Chondrocyte (in vitro differentiated cells): ENCODE results near the gene PYGO1. TPM values are rescaled to one million over a fixed set of nuclear protein-coding genes. Genes with fewer than 3 reads are reported as not detected.
A peak's percentile ranks its signal among the peaks of the same experiment; 100 is the strongest.

Experiments used
- DNase-seq: peaks from one replicate; pipeline ENCODE4 v3.0.0; 2021; ENCODE audit warnings: mixed read lengths, low spot score
- H3K27ac Mint-ChIP-seq: one replicate; pipeline ENCODE4 v1.8.0; 2021; ENCODE audit warnings: mild to moderate bottlenecking, moderate library complexity, mixed read lengths; ENCODE audit not compliant: unreplicated experiment
- H3K27me3 Mint-ChIP-seq: 2 replicates; pipeline ENCODE4 v1.8.0; 2021; ENCODE audit warnings: low read depth, mixed read lengths
- H3K36me3 Mint-ChIP-seq: 2 replicates; pipeline ENCODE4 v1.8.0; 2021; ENCODE audit warnings: low read depth, mixed read lengths
- H3K4me1 Mint-ChIP-seq: 2 replicates; pipeline ENCODE4 v1.8.0; 2021; ENCODE audit warnings: low read depth, mild to moderate bottlenecking, mixed read lengths
- H3K4me3 Mint-ChIP-seq: one replicate; pipeline ENCODE4 v1.8.0; 2021; ENCODE audit warnings: mild to moderate bottlenecking, moderate library complexity, mixed read lengths; ENCODE audit not compliant: unreplicated experiment
- H3K9me3 Mint-ChIP-seq: 2 replicates; pipeline ENCODE4 v1.8.0; 2021; ENCODE audit warnings: low read depth, mixed read lengths
- total RNA-seq: library from RNA; stranded (reverse); gene quantifications from 3 replicates; pipeline ENCODE4 v1.2.1, GENCODE V29; 2021
- TF ChIP-seq, protein P1 (sequence below): fragments of 200-600 bp; sonication (generic); IDR thresholded peaks from 2 replicates; pipeline ENCODE4 v1.5.0; 2021; ENCODE audit warnings: antibody characterized with exemption, mild to moderate bottlenecking, moderate library complexity

Gene PYGO1
- total RNA-seq, 1 donor from 2014 or later, result 20.5 TPM

DNA sequence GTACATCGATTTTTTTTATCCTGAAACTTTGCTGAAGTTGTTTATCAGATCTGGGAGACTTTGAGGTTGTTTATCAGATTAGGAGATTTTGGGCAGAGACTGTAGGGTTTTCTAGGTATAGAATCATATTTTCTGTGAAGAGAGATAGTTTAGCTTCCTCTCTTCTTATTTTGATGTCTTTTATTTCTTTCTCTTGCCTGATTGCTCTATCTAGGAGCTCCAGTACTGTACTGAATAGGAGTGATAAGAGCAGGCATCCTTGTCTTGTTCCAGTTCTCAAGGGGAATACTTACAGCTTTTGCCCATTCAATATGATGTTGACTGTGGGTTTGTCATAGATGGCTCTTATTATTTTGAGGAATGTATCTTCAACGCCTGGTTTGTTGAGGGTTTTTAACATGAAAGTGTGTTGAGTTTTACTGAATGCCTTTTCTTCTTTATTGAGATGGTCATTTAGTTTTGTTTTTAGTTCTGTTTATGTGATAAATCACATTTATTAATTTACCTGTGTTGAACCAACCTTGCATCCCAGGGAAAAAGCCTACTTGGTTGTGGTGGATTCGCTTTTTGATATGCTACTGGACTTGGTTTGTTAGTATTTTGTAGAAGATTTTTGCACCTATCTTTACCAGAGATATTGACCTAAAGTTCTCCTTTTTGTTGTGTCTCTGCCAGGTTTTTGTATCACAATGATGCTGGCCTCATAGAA is 65.2 kb downstream of the PYGO1 start:
- H3K9me3 Mint-ChIP-seq, result peaks cover 35% of the 10 kb centered on the region
- H3K27me3 Mint-ChIP-seq, result peaks cover 5% of the 10 kb centered on the region

GRCh38 chr15:55518641-55519040 is 69.5 kb downstream of the PYGO1 start:
- H3K36me3 Mint-ChIP-seq, result peaks cover 4% of the 10 kb centered on the region
- no peak for DNase-seq
- peaks cover 22% of the 10 kb centered on the region for H3K9me3 Mint-ChIP-seq
- TF ChIP-seq, protein P1, sequence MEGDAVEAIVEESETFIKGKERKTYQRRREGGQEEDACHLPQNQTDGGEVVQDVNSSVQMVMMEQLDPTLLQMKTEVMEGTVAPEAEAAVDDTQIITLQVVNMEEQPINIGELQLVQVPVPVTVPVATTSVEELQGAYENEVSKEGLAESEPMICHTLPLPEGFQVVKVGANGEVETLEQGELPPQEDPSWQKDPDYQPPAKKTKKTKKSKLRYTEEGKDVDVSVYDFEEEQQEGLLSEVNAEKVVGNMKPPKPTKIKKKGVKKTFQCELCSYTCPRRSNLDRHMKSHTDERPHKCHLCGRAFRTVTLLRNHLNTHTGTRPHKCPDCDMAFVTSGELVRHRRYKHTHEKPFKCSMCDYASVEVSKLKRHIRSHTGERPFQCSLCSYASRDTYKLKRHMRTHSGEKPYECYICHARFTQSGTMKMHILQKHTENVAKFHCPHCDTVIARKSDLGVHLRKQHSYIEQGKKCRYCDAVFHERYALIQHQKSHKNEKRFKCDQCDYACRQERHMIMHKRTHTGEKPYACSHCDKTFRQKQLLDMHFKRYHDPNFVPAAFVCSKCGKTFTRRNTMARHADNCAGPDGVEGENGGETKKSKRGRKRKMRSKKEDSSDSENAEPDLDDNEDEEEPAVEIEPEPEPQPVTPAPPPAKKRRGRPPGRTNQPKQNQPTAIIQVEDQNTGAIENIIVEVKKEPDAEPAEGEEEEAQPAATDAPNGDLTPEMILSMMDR, result peak; percentile 59
- H3K27ac Mint-ChIP-seq, result no peak overlapping the region
- H3K4me3 Mint-ChIP-seq, result no peak overlapping the region
- H3K4me1 Mint-ChIP-seq, result no peaks in the 10 kb centered on the region
- H3K27me3 Mint-ChIP-seq, result peaks cover 4% of the 10 kb centered on the region

More for the DNA sequence above, 65.2 kb downstream of the PYGO1 start:
- Mint-ChIP-seq H3K36me3 (peaks cover 8% of the 10 kb centered on the region), H3K27ac (no peak overlapping the region), H3K4me1 (peaks cover 2% of the 10 kb centered on the region), H3K4me3 (no peak overlapping the region)
- DNase-seq, result no peak
- TF ChIP-seq, protein P1, result no peak

- TF ChIP-seq, protein P1, result no peak
- Mint-ChIP-seq H3K9me3 (peaks cover 18% of the 10 kb centered on the region), H3K4me1 (no peaks in the 10 kb centered on the region), H3K4me3 (no peak overlapping the region), H3K27ac (no peak overlapping the region), H3K36me3 (no peaks in the 10 kb centered on the region), H3K27me3 (no peaks in the 10 kb centered on the region)
- no peak for DNase-seq
Observed at GRCh38 chr15:55518009-55518408, 70.1 kb downstream of the PYGO1 start.

DNA sequence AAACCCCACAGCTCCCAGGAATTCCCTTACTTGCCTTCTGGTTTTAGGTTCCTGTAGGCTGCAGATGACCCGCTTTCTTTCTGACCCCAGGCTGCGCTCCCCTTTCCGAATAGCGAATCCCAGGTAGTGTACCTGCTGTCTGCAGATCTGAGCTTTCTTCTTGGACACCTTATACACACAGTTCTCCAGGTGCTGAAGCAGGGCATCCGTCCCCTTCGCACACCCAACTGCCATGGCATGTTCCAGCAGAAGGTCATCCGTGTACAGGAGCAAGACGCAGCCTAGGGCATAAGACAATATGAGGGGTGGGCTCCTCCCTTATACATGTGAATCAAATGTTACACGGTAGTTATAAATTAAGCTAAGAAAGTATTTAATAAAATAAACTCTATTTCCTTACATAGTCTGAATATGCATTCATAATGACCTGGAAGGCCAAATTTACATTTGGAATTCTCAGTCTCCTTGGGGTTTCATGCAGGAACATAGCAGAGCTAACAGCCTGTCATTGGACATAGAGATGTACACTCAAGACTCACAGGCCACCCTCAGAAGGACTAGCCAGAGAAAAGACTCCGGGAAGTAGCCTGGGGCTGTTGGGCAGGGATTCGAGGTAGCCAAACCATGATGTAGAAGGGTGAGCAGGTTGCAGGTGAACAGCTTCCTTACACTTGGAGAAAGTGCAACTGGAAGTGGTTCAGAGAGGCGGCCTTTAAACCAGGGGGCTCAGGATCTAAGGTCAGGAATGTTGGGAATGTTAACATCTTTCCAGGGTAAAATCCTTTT is 72.0 kb downstream of the PYGO1 start:
- no peaks in the 10 kb centered on the region for H3K4me1 Mint-ChIP-seq
- H3K4me3 Mint-ChIP-seq, result no peak overlapping the region
- DNase-seq, result no peak
- no peak overlapping the region for H3K27ac Mint-ChIP-seq
- TF ChIP-seq, protein P1, result no peak
- H3K27me3 Mint-ChIP-seq, result no peaks in the 10 kb centered on the region
- H3K36me3 Mint-ChIP-seq, result no peaks in the 10 kb centered on the region
- peaks cover 5% of the 10 kb centered on the region for H3K9me3 Mint-ChIP-seq

- H3K27ac Mint-ChIP-seq, result no peak overlapping the region
- TF ChIP-seq, protein P1, result no peak
- H3K4me3 Mint-ChIP-seq, result no peak overlapping the region
- H3K9me3 Mint-ChIP-seq, result no peaks in the 10 kb centered on the region
- no peaks in the 10 kb centered on the region for H3K27me3 Mint-ChIP-seq
- DNase-seq, result no peak
- H3K36me3 Mint-ChIP-seq, result no peaks in the 10 kb centered on the region
- H3K4me1 Mint-ChIP-seq, result no peaks in the 10 kb centered on the region
Observed at GRCh38 chr15:55515491-55515890, 72.7 kb downstream of the PYGO1 start.
